SK-N-SH (cell line): Measurements from ENCODE around the gene STK11IP. TPM values are rescaled to one million over a fixed set of nuclear protein-coding genes. Genes with fewer than 3 reads are reported as not detected.

Experiments
- CTCF ChIA-PET: fragments of 300-600, 350-600 bp; formaldehyde crosslinking; extraction: SDS; loops from one replicate; lab custom pipeline; 2021; lab: Yijun Ruan, JAX
- POLR2A ChIA-PET: fragments of 350-600 bp; sonication (Branson Sonifier 250); formaldehyde crosslinking; extraction: SDS; loops from one replicate; lab custom pipeline; 2020; ENCODE audit warnings: antibody characterized with exemption, inconsistent platforms; lab: Yijun Ruan, JAX
- DNase-seq: peaks from one replicate; pipeline ENCODE4 v3.0.0; 2012
- H2AFZ ChIP-seq: fragments of 200-600 bp; sonication (generic); 2 replicates; pipeline ENCODE4 v1.8.1; 2016; ENCODE audit warnings: antibody characterized with exemption, mild to moderate bottlenecking, low read depth
- H3F3A ChIP-seq: fragments of 200-600 bp; sonication (generic); replicated peaks from 2 replicates; pipeline ENCODE3; 2016; ENCODE audit warnings: antibody characterized with exemption, mild to moderate bottlenecking; ENCODE audit not compliant: insufficient read depth
- H3K27ac ChIP-seq, 2 experiments: fragments of 200-500 bp in 1 of 2; fragments of 200-600 bp in 1 of 2; sonication (Bioruptor generic) in 1 of 2; sonication (generic), shearing (Covaris generic) in 1 of 2; 2 replicates each; pipeline versions ENCODE4 v1.5.1 to v1.6.1; 2014 to 2016; ENCODE audit warnings: low read depth in 2 of 2, inconsistent platforms in 1 of 2, low read length in 1 of 2, mild to moderate bottlenecking in 1 of 2, mixed read lengths in 1 of 2
- H3K27me3 ChIP-seq: fragments of 200-600 bp; sonication (generic), shearing (Covaris generic); 2 replicates; pipeline ENCODE4 v1.6.1; 2016; ENCODE audit warnings: mixed run types; ENCODE audit not compliant: insufficient read depth
- H3K36me3 ChIP-seq, 2 experiments: fragments of 200-500 bp in 1 of 2; fragments of 200-600 bp in 1 of 2; sonication (Bioruptor generic) in 1 of 2; sonication (generic) in 1 of 2; replicated peaks in 1 of 2; 2 replicates each; pipeline versions ENCODE3 to v1.5.1; 2014 to 2016; ENCODE audit warnings: low read length in 1 of 2, mild to moderate bottlenecking in 1 of 2; ENCODE audit not compliant: insufficient read depth in 2 of 2, control insufficient read depth in 1 of 2
- H3K4me1 ChIP-seq, 2 experiments: fragments of 200-500 bp in 1 of 2; fragments of 200-600 bp in 1 of 2; sonication (Bioruptor generic) in 1 of 2; sonication (generic), shearing (Covaris generic) in 1 of 2; 2 replicates each; pipeline versions ENCODE4 v1.5.1 to v1.6.1; 2014 to 2016; ENCODE audit warnings: low read depth in 1 of 2, low read length in 1 of 2, mixed run types in 1 of 2; ENCODE audit not compliant: insufficient read depth in 2 of 2, control insufficient read depth in 1 of 2
- H3K4me2 ChIP-seq: fragments of 200-600 bp; sonication (generic), shearing (Covaris generic); 2 replicates; pipeline ENCODE4 v1.6.1; 2017; ENCODE audit warnings: mixed run types
- H3K4me3 ChIP-seq, 2 experiments: fragments of 200-500 bp in 1 of 2; fragments of 200-600 bp in 1 of 2; sonication (Bioruptor generic) in 1 of 2; sonication (generic), shearing (Covaris generic) in 1 of 2; 2 replicates each; pipeline versions ENCODE4 v1.5.1 to v1.8.1; 2014 to 2016; ENCODE audit warnings: low read depth in 2 of 2, inconsistent platforms in 1 of 2, low read length in 1 of 2, mild to moderate bottlenecking in 1 of 2, mixed read lengths in 1 of 2, moderate library complexity in 1 of 2
- H3K79me2 ChIP-seq: fragments of 200-600 bp; sonication (generic); 2 replicates; pipeline ENCODE4 v1.8.1; 2017; ENCODE audit warnings: mild to moderate bottlenecking; ENCODE audit not compliant: insufficient read depth
- H3K9ac ChIP-seq: fragments of 200-600 bp; sonication (generic); 2 replicates; pipeline ENCODE4 v1.6.1; 2017; ENCODE audit warnings: mixed run types
- H3K9me2 ChIP-seq: fragments of 200-600 bp; sonication (generic); 2 replicates; pipeline ENCODE4 v1.6.1; 2017; ENCODE audit warnings: mixed run types
- H3K9me3 ChIP-seq: fragments of 200-600 bp; sonication (generic); 2 replicates; pipeline ENCODE4 v1.6.1; 2017; ENCODE audit warnings: mixed run types, mild to moderate bottlenecking, moderate library complexity
- H4K20me1 ChIP-seq: fragments of 200-600 bp; sonication (generic); 2 replicates; pipeline ENCODE4 v1.6.1; 2017; ENCODE audit warnings: mild to moderate bottlenecking, mixed run types; ENCODE audit not compliant: insufficient read depth
- ELF1 ChIP-seq: IDR thresholded peaks from 2 replicates; pipeline ENCODE4 v1.4.0; 2012
- EP300 ChIP-seq, 2 experiments: IDR thresholded peaks; 2 replicates each; pipeline versions ENCODE4 v1.4.0 to v1.6.1; 2012; ENCODE audit warnings: borderline replicate concordance in 1 of 2, low read depth in 1 of 2, low read length in 1 of 2
- FOSL2 ChIP-seq: IDR thresholded peaks from 2 replicates; pipeline ENCODE4 v1.4.0; 2012; ENCODE audit warnings: low read depth, mild to moderate bottlenecking, moderate library complexity, borderline replicate concordance
- FOXJ3 ChIP-seq: sonication (generic); formaldehyde crosslinking; IDR thresholded peaks from 2 replicates; pipeline ENCODE4 v1.5.1; 2020; ENCODE audit warnings: mild to moderate bottlenecking, missing genetic modification reagents
- FOXM1 ChIP-seq: IDR thresholded peaks from 2 replicates; pipeline ENCODE4 v1.4.0; 2012; ENCODE audit warnings: low read depth, mild to moderate bottlenecking
- GATA2 ChIP-seq: sonication (generic); formaldehyde crosslinking; IDR thresholded peaks from 2 replicates; pipeline ENCODE4 v1.5.0; 2020; ENCODE audit warnings: mild to moderate bottlenecking, missing genetic modification reagents
- JUND ChIP-seq: IDR thresholded peaks from 2 replicates; pipeline ENCODE4 v1.4.0; 2012
- MEF2A ChIP-seq: IDR thresholded peaks from 2 replicates; pipeline ENCODE4 v1.4.0; 2012; ENCODE audit warnings: low read depth, borderline replicate concordance
- NFIC ChIP-seq: IDR thresholded peaks from 2 replicates; pipeline ENCODE4 v1.4.0; 2012; ENCODE audit warnings: borderline replicate concordance
- NRF1 ChIP-seq: IDR thresholded peaks from 2 replicates; pipeline ENCODE4 v1.6.1; 2012; ENCODE audit warnings: low read depth, mild to moderate bottlenecking, low read length
- POLR2AphosphoS5 ChIP-seq: IDR thresholded peaks from 2 replicates; pipeline ENCODE4 v1.6.1; 2012; ENCODE audit warnings: low read depth, low read length
- RAD21 ChIP-seq: IDR thresholded peaks from 2 replicates; pipeline ENCODE4 v1.6.1; 2012; ENCODE audit warnings: mild to moderate bottlenecking, low read length
- RCOR1 ChIP-seq: fragments of 150-350 bp; IDR thresholded peaks from 2 replicates; pipeline ENCODE4 v1.6.1; 2017; ENCODE audit warnings: antibody characterized with exemption, low read length
- SMC3 ChIP-seq: IDR thresholded peaks from 2 replicates; pipeline ENCODE4 v1.6.1; 2012; ENCODE audit warnings: low read depth, low read length, improper control_type of control experiment
- TAF1 ChIP-seq: IDR thresholded peaks from 2 replicates; pipeline ENCODE4 v1.6.1; 2012; ENCODE audit warnings: low read depth, mild to moderate bottlenecking, low read length, moderate library complexity, borderline replicate concordance
- TCF12 ChIP-seq: IDR thresholded peaks from 2 replicates; pipeline ENCODE4 v1.4.0; 2012
- WGBS: methylation state at CpG from one replicate; pipeline ENCODE4 v1.1.6; 2017; ENCODE audit warnings: low lambda C conversion rate; 5-methylcytosine and 5-hydroxymethylcytosine counted together
- polyA plus RNA-seq, 3 experiments: library from polyadenylated mRNA; depleted of rRNA; stranded (reverse); fragments of >200 nt; gene quantifications; 2 replicates each; pipeline ENCODE4 v1.2.3, GENCODE V29; 2012
- TF ChIP-seq, protein P1 (sequence below): fragments of 150-350 bp; IDR thresholded peaks from 2 replicates; pipeline ENCODE4 v1.6.1; 2016; ENCODE audit warnings: mild to moderate bottlenecking, low read depth, low read length
- TF ChIP-seq, protein P2 (sequence below): IDR thresholded peaks from 2 replicates; pipeline ENCODE4 v1.6.1; 2012; ENCODE audit warnings: mild to moderate bottlenecking, low read depth, low read length, moderate library complexity
- TF ChIP-seq, protein P3 (sequence below): IDR thresholded peaks from 2 replicates; pipeline ENCODE4 v1.4.0; 2012; ENCODE audit warnings: low read depth, borderline replicate concordance
- TF ChIP-seq, protein P4 (sequence below): IDR thresholded peaks from 2 replicates; pipeline ENCODE4 v1.4.0; 2012; ENCODE audit warnings: low read depth

STK11IP gene
- polyA plus RNA-seq, 1 of the 3 experiments (the other 2 are of a cell fraction): 22.9 TPM

DNA sequence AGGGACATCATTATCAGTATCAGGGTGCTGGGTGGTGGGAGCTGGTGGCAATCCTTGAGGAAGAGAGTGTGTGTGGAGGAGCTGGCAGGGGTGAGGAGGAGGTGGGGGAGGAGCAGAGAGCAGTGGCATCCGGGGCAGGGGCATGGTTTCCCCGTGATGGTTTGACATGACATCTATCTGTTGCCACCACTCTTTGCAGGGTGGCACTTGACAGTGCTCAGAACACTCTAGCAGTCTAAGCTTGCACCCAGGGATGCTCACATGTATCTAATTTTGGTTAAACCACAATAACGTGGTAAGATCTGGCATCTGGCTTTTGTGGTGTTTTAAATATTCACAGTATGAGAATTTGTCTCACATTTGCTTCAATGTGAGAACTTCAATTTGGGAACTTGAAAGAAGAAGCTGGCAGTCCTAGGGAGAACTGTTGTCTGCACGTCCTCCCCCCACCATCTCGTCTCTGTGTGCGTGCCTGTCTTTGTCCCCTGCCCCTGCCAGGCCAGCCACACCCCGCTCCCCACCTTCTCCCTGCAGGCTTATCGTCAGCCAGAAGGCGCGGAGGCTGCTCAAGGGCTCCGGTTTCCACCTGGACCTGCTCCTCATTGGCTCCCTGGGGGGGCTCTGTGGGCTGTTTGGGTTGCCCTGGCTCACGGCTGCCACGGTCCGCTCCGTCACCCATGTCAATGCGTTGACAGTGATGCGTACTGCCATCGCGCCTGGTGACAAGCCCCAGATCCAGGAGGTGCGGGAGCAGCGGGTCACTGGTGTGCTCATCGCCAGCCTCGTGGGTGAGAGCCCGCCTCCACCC lies 41.5 kb downstream of the STK11IP start:
- H3K27me3 ChIP-seq: no peaks in the 10 kb centered on the region
- no peak for DNase-seq
- no peaks in the 10 kb centered on the region for H3K9me2 ChIP-seq
- CTCF ChIA-PET: interaction anchor here (0.6 to 1.7 kb wide), 4 partner anchors 11 to 235 kb away, joined by 3 to 6 read pairs (median 4); no protein-coding TSS in a partner anchor
- H3K9ac ChIP-seq: no peak overlapping the region
- TF ChIP-seq RAD21: no peak
- TF ChIP-seq GATA2 (CRISPR knock-in tag): no peak
- TF ChIP-seq EP300 (IDR thresholded peaks at IDR 0.05; ENCODE audit: borderline replicate concordance in 1 of 2, low read depth in 1 of 2, low read length in 1 of 2): no peak
- no peak for TF ChIP-seq SMC3
- TF ChIP-seq, protein P1, sequence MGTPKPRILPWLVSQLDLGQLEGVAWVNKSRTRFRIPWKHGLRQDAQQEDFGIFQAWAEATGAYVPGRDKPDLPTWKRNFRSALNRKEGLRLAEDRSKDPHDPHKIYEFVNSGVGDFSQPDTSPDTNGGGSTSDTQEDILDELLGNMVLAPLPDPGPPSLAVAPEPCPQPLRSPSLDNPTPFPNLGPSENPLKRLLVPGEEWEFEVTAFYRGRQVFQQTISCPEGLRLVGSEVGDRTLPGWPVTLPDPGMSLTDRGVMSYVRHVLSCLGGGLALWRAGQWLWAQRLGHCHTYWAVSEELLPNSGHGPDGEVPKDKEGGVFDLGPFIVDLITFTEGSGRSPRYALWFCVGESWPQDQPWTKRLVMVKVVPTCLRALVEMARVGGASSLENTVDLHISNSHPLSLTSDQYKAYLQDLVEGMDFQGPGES: no peak
- TF ChIP-seq FOXM1: no peak
- no peak for TF ChIP-seq FOSL2
- no peak for TF ChIP-seq TAF1
- no peak for TF ChIP-seq POLR2AphosphoS5
- no peak for TF ChIP-seq MEF2A
- TF ChIP-seq, protein P2, sequence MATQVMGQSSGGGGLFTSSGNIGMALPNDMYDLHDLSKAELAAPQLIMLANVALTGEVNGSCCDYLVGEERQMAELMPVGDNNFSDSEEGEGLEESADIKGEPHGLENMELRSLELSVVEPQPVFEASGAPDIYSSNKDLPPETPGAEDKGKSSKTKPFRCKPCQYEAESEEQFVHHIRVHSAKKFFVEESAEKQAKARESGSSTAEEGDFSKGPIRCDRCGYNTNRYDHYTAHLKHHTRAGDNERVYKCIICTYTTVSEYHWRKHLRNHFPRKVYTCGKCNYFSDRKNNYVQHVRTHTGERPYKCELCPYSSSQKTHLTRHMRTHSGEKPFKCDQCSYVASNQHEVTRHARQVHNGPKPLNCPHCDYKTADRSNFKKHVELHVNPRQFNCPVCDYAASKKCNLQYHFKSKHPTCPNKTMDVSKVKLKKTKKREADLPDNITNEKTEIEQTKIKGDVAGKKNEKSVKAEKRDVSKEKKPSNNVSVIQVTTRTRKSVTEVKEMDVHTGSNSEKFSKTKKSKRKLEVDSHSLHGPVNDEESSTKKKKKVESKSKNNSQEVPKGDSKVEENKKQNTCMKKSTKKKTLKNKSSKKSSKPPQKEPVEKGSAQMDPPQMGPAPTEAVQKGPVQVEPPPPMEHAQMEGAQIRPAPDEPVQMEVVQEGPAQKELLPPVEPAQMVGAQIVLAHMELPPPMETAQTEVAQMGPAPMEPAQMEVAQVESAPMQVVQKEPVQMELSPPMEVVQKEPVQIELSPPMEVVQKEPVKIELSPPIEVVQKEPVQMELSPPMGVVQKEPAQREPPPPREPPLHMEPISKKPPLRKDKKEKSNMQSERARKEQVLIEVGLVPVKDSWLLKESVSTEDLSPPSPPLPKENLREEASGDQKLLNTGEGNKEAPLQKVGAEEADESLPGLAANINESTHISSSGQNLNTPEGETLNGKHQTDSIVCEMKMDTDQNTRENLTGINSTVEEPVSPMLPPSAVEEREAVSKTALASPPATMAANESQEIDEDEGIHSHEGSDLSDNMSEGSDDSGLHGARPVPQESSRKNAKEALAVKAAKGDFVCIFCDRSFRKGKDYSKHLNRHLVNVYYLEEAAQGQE: no peak
- no peak for TF ChIP-seq ELF1
- TF ChIP-seq NRF1: no peak
- TF ChIP-seq, protein P3, sequence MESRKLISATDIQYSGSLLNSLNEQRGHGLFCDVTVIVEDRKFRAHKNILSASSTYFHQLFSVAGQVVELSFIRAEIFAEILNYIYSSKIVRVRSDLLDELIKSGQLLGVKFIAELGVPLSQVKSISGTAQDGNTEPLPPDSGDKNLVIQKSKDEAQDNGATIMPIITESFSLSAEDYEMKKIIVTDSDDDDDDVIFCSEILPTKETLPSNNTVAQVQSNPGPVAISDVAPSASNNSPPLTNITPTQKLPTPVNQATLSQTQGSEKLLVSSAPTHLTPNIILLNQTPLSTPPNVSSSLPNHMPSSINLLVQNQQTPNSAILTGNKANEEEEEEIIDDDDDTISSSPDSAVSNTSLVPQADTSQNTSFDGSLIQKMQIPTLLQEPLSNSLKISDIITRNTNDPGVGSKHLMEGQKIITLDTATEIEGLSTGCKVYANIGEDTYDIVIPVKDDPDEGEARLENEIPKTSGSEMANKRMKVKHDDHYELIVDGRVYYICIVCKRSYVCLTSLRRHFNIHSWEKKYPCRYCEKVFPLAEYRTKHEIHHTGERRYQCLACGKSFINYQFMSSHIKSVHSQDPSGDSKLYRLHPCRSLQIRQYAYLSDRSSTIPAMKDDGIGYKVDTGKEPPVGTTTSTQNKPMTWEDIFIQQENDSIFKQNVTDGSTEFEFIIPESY: no peak
- TF ChIP-seq RCOR1: no peak
- TF ChIP-seq JUND: no peak
- no peak for TF ChIP-seq NFIC
- no peak for TF ChIP-seq TCF12
- TF ChIP-seq, protein P4, sequence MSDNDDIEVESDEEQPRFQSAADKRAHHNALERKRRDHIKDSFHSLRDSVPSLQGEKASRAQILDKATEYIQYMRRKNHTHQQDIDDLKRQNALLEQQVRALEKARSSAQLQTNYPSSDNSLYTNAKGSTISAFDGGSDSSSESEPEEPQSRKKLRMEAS: no peak
- TF ChIP-seq FOXJ3 (CRISPR knock-in tag): no peak
- H3F3A ChIP-seq: peaks cover 4% of the 10 kb centered on the region
- POLR2A ChIA-PET: interaction anchor here (1.3 kb wide), 1 partner anchor 13 kb away, joined by 4 read pairs; no protein-coding TSS in a partner anchor
- no peaks in the 10 kb centered on the region for H3K9me3 ChIP-seq
- no peaks in the 10 kb centered on the region for H3K36me3 ChIP-seq
- H3K4me2 ChIP-seq: no peak overlapping the region
- no peak overlapping the region for H2AFZ ChIP-seq
- 87% methylated on average over 16 of the region's 24 CpGs for WGBS
- H3K27ac ChIP-seq: no peak overlapping the region
- H3K4me3 ChIP-seq: no peak overlapping the region
- peaks cover 0 to 9% of the 10 kb centered on the region in 2 experiments; a peak in 1 of 4 replicates for H3K4me1 ChIP-seq
- H4K20me1 ChIP-seq: no peaks in the 10 kb centered on the region
- H3K79me2 ChIP-seq: no peaks in the 10 kb centered on the region
